ENCODE results near the gene ASB16. TPM values are rescaled to one million over a fixed set of nuclear protein-coding genes. Genes with fewer than 3 reads are reported as not detected.

Gene ASB16
- total and polyA plus RNA-seq, 9 of the 15 experiments (the other 6 are each of a cell fraction or from before 2014, with no cell fraction given), result 0.03 to 0.07 TPM; not detected in 7

GRCh38 chr17:44121997-44122815, 48.3 kb upstream of the ASB16 start:
- WGBS (ENCODE audit: insufficient coverage, low coverage, missing lambda C conversion rate), result 25% methylated on average over 1 of the region's 1 CpG
- Histone ChIP-seq H4K20me1 (replicated peaks; ENCODE audit: control insufficient read depth, insufficient read depth, low read length) (peaks cover 19% of the 10 kb centered on the region; the same call in 1 of the 2 replicates), H3K79me2 (ENCODE audit: control insufficient read depth, insufficient read depth, low read length) (peaks cover 12% of the 10 kb centered on the region), H3K27me3 (ENCODE audit: control insufficient read depth in 2 of 2, insufficient read depth in 2 of 2, low read length in 2 of 2) (no peaks in the 10 kb centered on the region; a peak in 1 of 5 replicates), H3K4me3 (peak overlapping the region; percentile 93), H3K9ac (ENCODE audit: insufficient read depth in 1 of 2, low read depth in 2 of 2, low read length in 2 of 2) (peak overlapping the region; percentile 94 to 95; a peak in 2 of 4 replicates), H2AFZ (ENCODE audit: low read depth, low read length) (no peak overlapping the region), H3K9me3 (replicated peaks; ENCODE audit: control insufficient read depth, insufficient read depth, low read depth, low read length) (no peaks in the 10 kb centered on the region), H3K4me2 (ENCODE audit: insufficient read depth, low read length) (peak overlapping the region; percentile 87), H3K9me1 (ENCODE audit: control insufficient read depth, insufficient read depth, low read length) (no peaks in the 10 kb centered on the region), H3K4me1 (replicated peaks in 1 of 2; ENCODE audit: control insufficient read depth in 2 of 2, insufficient read depth in 2 of 2, low read length in 2 of 2) (peaks cover 10 to 39% of the 10 kb centered on the region in 2 experiments; a peak in 4 of 5 replicates), H3K36me3 (ENCODE audit: control insufficient read depth, insufficient read depth, low read length) (no peaks in the 10 kb centered on the region; the same call in 2 of the 3 replicates), H3K27ac (ENCODE audit: extremely low read depth, low read depth, low read length) (no peak overlapping the region)
- in situ Hi-C loops (cut with MboI) (no loop called here), intact Hi-C loops (cut with micrococcal nuclease) (no loop called here)
- no peak for FAIRE-seq
- DNase-seq (ENCODE audit: extremely low read depth in 1 of 4, low spot score in 3 of 4), result no peak
- POLR2A ChIA-PET, result interaction anchor here (0.6 to 4.5 kb wide), 11 partner anchors 9 to 285 kb away, joined by 3 to 49 read pairs (median 4); no protein-coding TSS in a partner anchor
- CTCF ChIA-PET (ENCODE audit: low intra/inter-chr PET ratio), result no interaction called here
- no peak for TF ChIP-seq HMBOX1 (IDR thresholded peaks at IDR 0.05)
- peak; percentile 92 for TF ChIP-seq PRDM10 (IDR thresholded peaks at IDR 0.05; ENCODE audit: partially characterized antibody)
- no peak for TF ChIP-seq HEY1 (CRISPR knock-in tag; IDR thresholded peaks at IDR 0.05; ENCODE audit: borderline replicate concordance)
- TF ChIP-seq TEAD4 (IDR thresholded peaks at IDR 0.05; ENCODE audit: low read length), result no peak
- TF ChIP-seq TEAD4 (CRISPR knock-in tag; IDR thresholded peaks at IDR 0.05; ENCODE audit: borderline replicate concordance), result 0 out of 2 replicates have a peak, but pooled peaks have one; percentile 10
- TF ChIP-seq RBFOX2 (IDR thresholded peaks at IDR 0.05; ENCODE audit: low read depth, low read length), result peak; percentile 30; the same call in 1 of the 2 replicates
- TSS peak; percentile 56 for BruUV-seq (replicated peaks)
- no peak for ATAC-seq
